CD4-positive, alpha-beta T cell treated with Interleukin-6 for 4 hours (primary cell): Measurements from ENCODE around the gene JAZF1.
"Not testable (repeated sequence)": the region's sequence is repeated elsewhere in the genome, so short reads cannot be mapped to it uniquely, and the experiment has no call there.

Experiments
- DNase-seq: peaks from one replicate; pipeline ENCODE4 v3.0.0-alpha.2; 2020; ENCODE audit warnings: mixed read lengths

Gene JAZF1

GRCh38 chr7:27933671-27934565 lies 246.7 kb downstream of the JAZF1 start:
- no peak for DNase-seq

GRCh38 chr7:27930910-27931476 lies 249.6 kb downstream of the JAZF1 start:
- DNase-seq, result no peak

- DNase-seq, result no peak
Observed at GRCh38 chr7:27929127-27929526, 251.5 kb downstream of the JAZF1 start.

GRCh38 chr7:27928001-27928400 lies 252.6 kb downstream of the JAZF1 start:
- no peak for DNase-seq

- no peak for DNase-seq
Observed at GRCh38 chr7:27925573-27926201, 254.9 kb downstream of the JAZF1 start.

- no peak for DNase-seq
Observed at GRCh38 chr7:27923642-27923980, 257.0 kb downstream of the JAZF1 start.

GRCh38 chr7:27922907-27923641 lies 257.5 kb downstream of the JAZF1 start:
- DNase-seq, result no peak

GRCh38 chr7:27922389-27922788 lies 258.2 kb downstream of the JAZF1 start:
- DNase-seq, result not testable (repeated sequence)

- DNase-seq, result no peak
Observed at GRCh38 chr7:27921081-27921836, 259.3 kb downstream of the JAZF1 start.

- no peak for DNase-seq
Observed at GRCh38 chr7:27920281-27920946, 260.2 kb downstream of the JAZF1 start.

GRCh38 chr7:27918503-27918902 lies 262.1 kb downstream of the JAZF1 start:
- no peak for DNase-seq

GRCh38 chr7:27917774-27918314 lies 262.8 kb downstream of the JAZF1 start:
- DNase-seq, result no peak

- no peak for DNase-seq
Observed at GRCh38 chr7:27917119-27917518, 263.5 kb downstream of the JAZF1 start.

- no peak for DNase-seq
Observed at GRCh38 chr7:27916372-27916771, 264.2 kb downstream of the JAZF1 start.

- DNase-seq, result no peak
Observed at GRCh38 chr7:27914409-27914808, 266.2 kb downstream of the JAZF1 start.

- no peak for DNase-seq
Observed at GRCh38 chr7:27912751-27913150, 267.8 kb downstream of the JAZF1 start.

GRCh38 chr7:27911920-27912319 lies 268.7 kb downstream of the JAZF1 start:
- DNase-seq, result no peak

GRCh38 chr7:27910326-27910725 lies 270.3 kb downstream of the JAZF1 start:
- no peak for DNase-seq

GRCh38 chr7:27908534-27909165 lies 271.9 kb downstream of the JAZF1 start:
- no peak for DNase-seq

- DNase-seq, result no peak
Observed at GRCh38 chr7:27906385-27907091, 274.1 kb downstream of the JAZF1 start.

GRCh38 chr7:27905951-27906350 lies 274.6 kb downstream of the JAZF1 start:
- no peak for DNase-seq
